Measurements from ENCODE around the gene TM4SF4.

The TM4SF4 gene

DNA sequence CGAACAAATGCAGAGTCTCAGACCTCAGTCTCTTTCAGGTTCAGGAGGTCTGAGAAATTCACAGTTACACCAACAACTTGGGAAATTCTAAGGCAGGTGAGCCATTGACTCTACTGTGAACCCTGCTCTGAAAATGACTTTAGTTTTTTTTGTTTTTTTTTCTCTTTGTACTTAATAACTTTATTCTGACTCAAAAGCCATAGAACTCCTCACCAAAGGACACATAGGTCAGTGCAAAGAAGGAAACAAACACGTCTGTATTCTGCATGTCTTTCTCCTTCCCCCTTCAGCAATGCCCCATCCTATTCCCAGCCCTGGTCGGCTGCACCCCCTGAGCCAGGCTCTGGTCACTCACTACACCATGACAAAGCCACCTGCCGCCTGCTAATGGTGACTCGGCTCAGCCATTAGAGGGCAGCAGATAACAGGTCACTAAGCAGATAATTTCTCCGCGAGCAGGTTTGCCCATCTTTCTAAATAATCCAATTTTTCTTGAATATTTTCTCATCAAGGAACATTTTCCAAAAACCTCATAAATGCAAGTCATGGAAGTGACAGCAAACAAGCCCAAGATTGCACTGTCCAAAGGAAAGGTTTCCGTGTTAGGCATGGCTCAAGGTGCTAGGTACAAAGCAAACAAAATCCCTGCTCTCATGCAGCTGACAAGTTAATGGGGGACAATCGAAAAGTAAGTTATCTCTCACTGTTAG lies 37.7 kb downstream of the TM4SF4 start:
- TF ChIP-seq, protein P1, sequence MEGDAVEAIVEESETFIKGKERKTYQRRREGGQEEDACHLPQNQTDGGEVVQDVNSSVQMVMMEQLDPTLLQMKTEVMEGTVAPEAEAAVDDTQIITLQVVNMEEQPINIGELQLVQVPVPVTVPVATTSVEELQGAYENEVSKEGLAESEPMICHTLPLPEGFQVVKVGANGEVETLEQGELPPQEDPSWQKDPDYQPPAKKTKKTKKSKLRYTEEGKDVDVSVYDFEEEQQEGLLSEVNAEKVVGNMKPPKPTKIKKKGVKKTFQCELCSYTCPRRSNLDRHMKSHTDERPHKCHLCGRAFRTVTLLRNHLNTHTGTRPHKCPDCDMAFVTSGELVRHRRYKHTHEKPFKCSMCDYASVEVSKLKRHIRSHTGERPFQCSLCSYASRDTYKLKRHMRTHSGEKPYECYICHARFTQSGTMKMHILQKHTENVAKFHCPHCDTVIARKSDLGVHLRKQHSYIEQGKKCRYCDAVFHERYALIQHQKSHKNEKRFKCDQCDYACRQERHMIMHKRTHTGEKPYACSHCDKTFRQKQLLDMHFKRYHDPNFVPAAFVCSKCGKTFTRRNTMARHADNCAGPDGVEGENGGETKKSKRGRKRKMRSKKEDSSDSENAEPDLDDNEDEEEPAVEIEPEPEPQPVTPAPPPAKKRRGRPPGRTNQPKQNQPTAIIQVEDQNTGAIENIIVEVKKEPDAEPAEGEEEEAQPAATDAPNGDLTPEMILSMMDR (IDR thresholded peaks at IDR 0.05; ENCODE audit: extremely low read depth, insufficient read depth, missing control alignments) = peak; percentile 85
- peak; percentile 63 for DNase-seq (ENCODE audit: low spot score)
- in situ Hi-C loops (cut with MboI; ENCODE audit: low pct_unique_long_range_greater_than_20kb, low sequenced_read_pairs, unreplicated experiment) = no loop called here

DNA sequence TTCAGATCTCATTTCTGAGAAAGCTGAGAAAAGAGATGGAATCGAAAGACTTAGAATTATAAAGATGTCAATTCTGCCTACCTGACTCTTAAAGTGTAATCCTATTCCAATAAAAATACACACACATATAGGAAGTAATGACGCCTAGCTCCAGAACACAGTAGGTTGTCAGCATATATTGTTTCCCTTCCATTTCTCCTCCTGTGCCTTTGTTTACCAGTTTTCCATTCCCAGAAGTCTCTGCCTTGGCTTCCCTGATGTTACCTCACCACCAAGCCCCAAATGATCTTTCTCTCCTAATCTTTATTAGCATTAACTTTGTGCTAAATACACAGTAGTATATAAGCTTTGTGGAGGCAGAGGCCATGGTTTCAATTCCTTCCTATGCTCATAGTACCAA lies 40.0 kb downstream of the TM4SF4 start:
- in situ Hi-C loops (cut with MboI; ENCODE audit: low pct_unique_long_range_greater_than_20kb, low sequenced_read_pairs, unreplicated experiment) = no loop called here
- TF ChIP-seq, protein P1 (IDR thresholded peaks at IDR 0.05; ENCODE audit: extremely low read depth, insufficient read depth, missing control alignments) = no peak
- DNase-seq (ENCODE audit: low spot score) = no peak

DNA sequence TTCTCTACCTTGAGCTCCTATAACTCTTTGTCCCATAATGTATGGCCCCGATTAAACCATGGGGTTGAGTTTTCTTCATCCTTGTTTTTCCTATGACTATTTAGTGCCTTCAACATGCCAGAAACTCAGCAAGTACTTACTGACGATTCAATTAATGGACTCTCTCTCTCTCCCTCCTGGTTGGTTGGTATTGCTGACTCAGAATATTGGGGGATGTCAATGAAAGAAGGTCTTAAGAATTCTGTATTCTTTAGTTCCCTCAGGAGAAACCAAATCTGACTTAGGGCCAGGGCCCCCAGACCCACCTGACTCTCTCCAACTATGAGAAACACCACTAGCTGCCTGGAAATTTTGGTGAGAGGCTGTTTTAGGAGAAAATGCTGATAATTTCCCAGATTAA lies 40.8 kb downstream of the TM4SF4 start:
- in situ Hi-C loops (cut with MboI; ENCODE audit: low pct_unique_long_range_greater_than_20kb, low sequenced_read_pairs, unreplicated experiment) = no loop called here
- DNase-seq (ENCODE audit: low spot score) = no peak
- TF ChIP-seq, protein P1 (IDR thresholded peaks at IDR 0.05; ENCODE audit: extremely low read depth, insufficient read depth, missing control alignments) = no peak

DNA sequence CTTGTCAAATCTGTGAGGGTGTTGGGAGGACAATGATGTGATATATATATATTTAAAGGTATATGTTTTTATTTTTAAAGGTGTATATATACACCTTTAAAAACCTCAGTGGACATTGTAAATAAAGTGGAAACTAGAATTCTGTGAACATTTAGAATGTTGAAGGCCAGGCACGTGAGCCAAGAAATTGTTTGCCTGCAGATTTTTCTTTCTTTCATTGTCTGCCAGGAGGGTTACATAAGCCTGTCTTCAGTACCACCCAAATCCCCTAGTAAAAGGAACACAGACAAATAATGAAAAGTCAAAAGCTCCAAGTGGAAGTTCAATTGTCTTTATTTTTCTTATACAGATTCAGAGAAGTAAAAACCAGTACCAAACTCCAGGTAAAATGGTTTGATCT lies 42.4 kb downstream of the TM4SF4 start:
- TF ChIP-seq, protein P1 (IDR thresholded peaks at IDR 0.05; ENCODE audit: extremely low read depth, insufficient read depth, missing control alignments) = no peak
- in situ Hi-C loops (cut with MboI; ENCODE audit: low pct_unique_long_range_greater_than_20kb, low sequenced_read_pairs, unreplicated experiment) = no loop called here
- DNase-seq (ENCODE audit: low spot score) = no peak

DNA sequence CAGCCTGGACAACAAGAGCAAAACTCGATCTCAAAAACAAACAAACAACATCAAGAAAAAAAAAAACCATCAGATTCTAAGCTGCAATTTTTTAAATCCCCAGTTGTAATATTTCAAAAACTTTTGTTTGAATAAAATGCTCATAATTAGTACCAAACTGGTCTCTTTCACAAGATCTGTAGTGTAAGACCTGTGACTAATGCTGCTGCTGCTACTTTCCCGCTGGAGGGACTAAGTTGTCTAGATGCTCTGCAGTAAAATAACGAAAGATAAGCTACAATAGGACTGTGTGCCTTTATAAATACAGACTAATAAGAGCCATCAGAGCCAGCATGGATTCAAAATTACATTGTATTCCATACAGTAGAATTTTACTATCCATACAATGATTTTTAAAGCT lies 45.4 kb downstream of the TM4SF4 start:
- in situ Hi-C loops (cut with MboI; ENCODE audit: low pct_unique_long_range_greater_than_20kb, low sequenced_read_pairs, unreplicated experiment) = no loop called here
- TF ChIP-seq, protein P1 (IDR thresholded peaks at IDR 0.05; ENCODE audit: extremely low read depth, insufficient read depth, missing control alignments) = no peak
- no peak for DNase-seq (ENCODE audit: low spot score)

DNA sequence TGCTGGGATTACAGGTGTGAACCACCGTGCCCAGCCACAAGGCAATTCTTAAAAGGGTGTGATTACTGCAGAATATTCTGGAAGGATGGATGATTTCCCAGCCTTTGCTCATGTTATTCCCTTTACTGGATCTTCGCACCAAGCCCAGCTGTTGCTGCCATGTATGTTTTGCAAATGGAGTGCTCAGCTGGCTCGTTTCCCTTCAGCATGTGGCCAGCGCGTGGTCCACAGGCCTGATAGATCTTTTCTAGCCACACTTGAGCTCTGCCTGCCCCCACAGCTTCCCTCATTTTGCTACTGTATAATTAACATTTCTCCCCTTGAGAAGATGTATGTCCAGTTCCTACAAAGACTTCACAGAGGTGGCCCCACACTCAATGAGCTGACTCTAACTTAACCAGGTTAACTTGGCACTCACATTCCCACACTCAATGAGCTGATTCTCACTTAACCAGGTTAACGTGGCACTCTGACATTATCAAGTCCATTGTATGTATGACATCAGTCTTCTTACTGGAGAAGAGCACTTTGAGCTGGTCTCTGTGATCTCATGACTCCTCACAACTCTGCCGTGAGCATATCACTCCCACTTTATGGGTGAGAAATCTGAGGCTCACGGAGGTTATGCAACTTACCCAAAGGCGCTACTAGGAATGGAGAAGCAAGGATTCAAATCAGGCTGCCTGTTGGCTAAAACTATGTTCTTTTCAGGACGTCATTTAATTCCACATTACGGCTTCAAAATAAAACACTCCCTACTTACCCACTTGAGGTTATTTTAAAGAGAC lies 49.2 kb downstream of the TM4SF4 start:
- TF ChIP-seq, protein P1 (IDR thresholded peaks at IDR 0.05; ENCODE audit: extremely low read depth, insufficient read depth, missing control alignments) = no peak
- in situ Hi-C loops (cut with MboI; ENCODE audit: low pct_unique_long_range_greater_than_20kb, low sequenced_read_pairs, unreplicated experiment) = no loop called here

More for the DNA sequence above, 49.2 kb downstream of the TM4SF4 start:
- no peak for DNase-seq (ENCODE audit: low spot score)

All from GM13977 (cell line).